ENCODE measurements around the gene ASPDH. TPM values are rescaled to one million over a fixed set of nuclear protein-coding genes. Genes with fewer than 3 reads are reported as not detected.

Gene ASPDH
- total RNA-seq, 1 experiment from 2014 or later: not detected

DNA sequence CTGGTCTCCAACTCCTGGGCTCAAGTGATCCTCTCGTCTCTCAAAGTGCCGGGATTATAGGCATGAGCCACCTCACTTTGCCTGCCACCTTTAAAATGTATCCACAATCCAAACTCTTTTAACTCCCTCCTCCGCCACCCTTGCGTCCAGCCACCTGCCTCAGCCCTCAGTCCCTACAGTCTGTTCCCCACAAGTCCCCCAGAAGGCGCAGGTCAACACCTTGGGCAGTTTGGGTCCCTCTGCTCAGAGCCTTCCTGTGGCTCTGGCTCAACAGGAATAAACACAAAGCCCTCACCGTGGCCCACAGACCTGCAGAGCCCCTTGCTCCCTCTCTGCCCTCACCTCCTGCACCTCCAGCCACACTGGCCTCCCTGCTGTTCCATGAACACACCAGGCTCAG is 44.9 kb downstream of the ASPDH start:
- DNase-seq (ENCODE audit: low read depth): no peak
- in situ Hi-C loops (cut with HindIII; ENCODE audit: low pct_unique_long_range_greater_than_20kb, low sequenced_read_pairs): no loop called here

DNA sequence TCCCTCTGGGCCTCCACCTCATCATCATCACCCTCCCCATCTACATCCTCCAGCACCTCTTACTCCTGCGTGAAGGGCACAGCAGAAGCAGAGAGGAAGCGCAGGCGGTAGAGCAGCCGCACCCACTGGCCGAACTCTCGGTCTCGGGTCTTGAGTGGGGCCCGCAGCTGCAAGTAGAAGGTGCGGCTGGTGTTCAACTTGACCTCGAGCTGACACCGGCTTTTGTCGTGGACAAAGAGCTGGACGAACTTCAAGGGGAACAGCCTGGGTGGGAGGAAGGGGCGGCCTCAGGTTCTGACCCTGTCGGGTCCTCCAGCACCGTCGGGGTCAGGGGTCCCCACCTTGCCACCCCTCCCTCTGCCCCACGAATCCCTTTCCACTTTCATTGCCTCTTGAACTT is 46.1 kb downstream of the ASPDH start:
- DNase-seq (ENCODE audit: low read depth): no peak
- in situ Hi-C loops (cut with HindIII; ENCODE audit: low pct_unique_long_range_greater_than_20kb, low sequenced_read_pairs): no loop called here

GRCh38 chr19:50466706-50467039 is 47.0 kb downstream of the ASPDH start:
- DNase-seq (ENCODE audit: low read depth): no peak
- in situ Hi-C loops (cut with HindIII; ENCODE audit: low pct_unique_long_range_greater_than_20kb, low sequenced_read_pairs): no loop called here

GRCh38 chr19:50465986-50466705 is 47.6 kb downstream of the ASPDH start:
- in situ Hi-C loops (cut with HindIII; ENCODE audit: low pct_unique_long_range_greater_than_20kb, low sequenced_read_pairs): no loop called here
- DNase-seq (ENCODE audit: low read depth): peak; percentile 93

GRCh38 chr19:50465000-50465399 is 48.7 kb downstream of the ASPDH start:
- no peak for DNase-seq (ENCODE audit: low read depth)
- in situ Hi-C loops (cut with HindIII; ENCODE audit: low pct_unique_long_range_greater_than_20kb, low sequenced_read_pairs): no loop called here

- in situ Hi-C loops (cut with HindIII; ENCODE audit: low pct_unique_long_range_greater_than_20kb, low sequenced_read_pairs): no loop called here
- no peak for DNase-seq (ENCODE audit: low read depth)
Observed at GRCh38 chr19:50464348-50464747, 49.4 kb downstream of the ASPDH start.

DNA sequence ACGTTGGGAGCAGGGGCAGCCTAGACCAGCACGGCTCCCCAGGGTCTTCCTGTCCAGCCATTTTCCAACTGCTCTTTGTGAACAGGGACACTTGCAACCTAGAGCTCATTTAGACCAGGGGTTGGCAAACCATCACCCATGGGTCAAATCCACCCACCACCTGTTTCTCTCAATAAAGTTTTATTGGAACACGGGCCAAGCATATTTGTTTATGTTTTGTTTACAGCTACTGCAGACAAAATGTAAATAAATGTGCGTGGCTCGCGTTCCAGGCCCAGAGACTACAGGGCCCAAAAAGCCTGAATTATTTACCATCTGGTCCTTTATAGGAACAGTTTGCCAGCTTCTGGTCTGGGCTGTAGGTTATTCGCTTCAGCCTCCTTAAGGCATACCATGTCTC is 50.7 kb downstream of the ASPDH start:
- in situ Hi-C loops (cut with HindIII; ENCODE audit: low pct_unique_long_range_greater_than_20kb, low sequenced_read_pairs): no loop called here
- DNase-seq (ENCODE audit: low read depth): no peak

Other genes with a start within 250 kb of the ASPDH start
- gene KCNC3, start 184.5 kb downstream of the ASPDH start, total RNA-seq (2014; rRNA removed; shearing (Covaris generic); ENCODE audit: low replicate concordance): 0.49 and 0.74 TPM in 2 replicates
- gene NAPSA, start 148.3 kb downstream of the ASPDH start, total RNA-seq (2014; rRNA removed; shearing (Covaris generic); ENCODE audit: low replicate concordance): 0.61 TPM in 1 of 2 replicates, not detected in the other
- 151 and 189 TPM in 2 replicates for gene NR1H2, start 137.5 kb downstream of the ASPDH start, total RNA-seq (2014; rRNA removed; shearing (Covaris generic); ENCODE audit: low replicate concordance)
- 122 and 176 TPM in 2 replicates for gene POLD1, start 129.6 kb downstream of the ASPDH start, total RNA-seq (2014; rRNA removed; shearing (Covaris generic); ENCODE audit: low replicate concordance)
- not detected in 2 replicates for gene SPIB, start 95.0 kb downstream of the ASPDH start, total RNA-seq (2014; rRNA removed; shearing (Covaris generic); ENCODE audit: low replicate concordance)
- not detected in 2 replicates for gene MYBPC2, start 81.0 kb downstream of the ASPDH start, total RNA-seq (2014; rRNA removed; shearing (Covaris generic); ENCODE audit: low replicate concordance)
- 152 and 192 TPM in 2 replicates for gene EMC10, start 37.4 kb downstream of the ASPDH start, total RNA-seq (2014; rRNA removed; shearing (Covaris generic); ENCODE audit: low replicate concordance)
- gene GARIN5A, start 37.1 kb downstream of the ASPDH start, total RNA-seq (2014; rRNA removed; shearing (Covaris generic); ENCODE audit: low replicate concordance): 0.43 TPM in 1 of 2 replicates, not detected in the other
- gene JOSD2, start 2.7 kb downstream of the ASPDH start, total RNA-seq (2014; rRNA removed; shearing (Covaris generic); ENCODE audit: low replicate concordance): 34.4 and 59.0 TPM in 2 replicates
- 5.0 and 8.7 TPM in 2 replicates for gene LRRC4B, start 54.5 kb upstream of the ASPDH start, total RNA-seq (2014; rRNA removed; shearing (Covaris generic); ENCODE audit: low replicate concordance)
- 0.14 and 0.26 TPM in 2 replicates for gene SYT3, start 126.0 kb upstream of the ASPDH start, total RNA-seq (2014; rRNA removed; shearing (Covaris generic); ENCODE audit: low replicate concordance)
- 13.5 and 20.4 TPM in 2 replicates for gene C19orf81, start 135.5 kb upstream of the ASPDH start, total RNA-seq (2014; rRNA removed; shearing (Covaris generic); ENCODE audit: low replicate concordance)
- not detected in 2 replicates for gene SHANK1, start 205.9 kb upstream of the ASPDH start, total RNA-seq (2014; rRNA removed; shearing (Covaris generic); ENCODE audit: low replicate concordance)
- 2.0 and 6.1 TPM in 2 replicates for gene CLEC11A, start 209.5 kb upstream of the ASPDH start, total RNA-seq (2014; rRNA removed; shearing (Covaris generic); ENCODE audit: low replicate concordance)